Caco-2 (cell line): ENCODE results near the gene ACTA1. TPM values are rescaled to one million over a fixed set of nuclear protein-coding genes. Genes with fewer than 3 reads are reported as not detected.

Source experiments
- BruUV-seq: library from RNA; stranded (reverse); fragments of 400-500 nt; replicated peaks from 2 replicates; lab custom pipeline; 2021; lab: Mats Ljungman, UMichigan
- CTCF ChIA-PET: fragments of 300-600 bp; sonication (Branson Sonifier 250); formaldehyde crosslinking; loops from one replicate; lab custom pipeline; 2022; ENCODE audit warnings: antibody characterized with exemption; lab: Charles Lee
- POLR2A ChIA-PET: fragments of 300-600 bp; sonication (Branson Sonifier 250); formaldehyde crosslinking; loops from one replicate; lab custom pipeline; 2022; ENCODE audit warnings: antibody characterized with exemption; lab: Charles Lee
- DNase-seq, 2 experiments: peaks; one replicate each; pipeline versions ENCODE4 v3.0.0 to v3.0.0-alpha.2; 2020 to 2022
- H3K27me3 ChIP-seq: replicated peaks from 2 replicates; pipeline ENCODE4 v1.6.0; 2011; ENCODE audit warnings: low read length; ENCODE audit not compliant: control insufficient read depth, insufficient read depth
- H3K36me3 ChIP-seq: 2 replicates; pipeline ENCODE4 v1.5.1; 2011; ENCODE audit warnings: low read length; ENCODE audit not compliant: control insufficient read depth, insufficient read depth
- H3K4me1 ChIP-seq: fragments of 250-450 bp; sonication (Bioruptor Pico); 2 replicates; pipeline ENCODE4 v1.5.1; 2020; ENCODE audit warnings: mild to moderate bottlenecking
- H3K4me3 ChIP-seq: 2 replicates; pipeline ENCODE4 v1.5.1; 2011; ENCODE audit warnings: low read depth, mild to moderate bottlenecking, control low read depth, low read length
- H3K9me3 ChIP-seq: fragments of 250-450 bp; sonication (Bioruptor Pico); 2 replicates; pipeline ENCODE4 v1.5.1; 2020; ENCODE audit warnings: mild to moderate bottlenecking, moderate library complexity
- H3K27ac Mint-ChIP-seq: one replicate; pipeline ENCODE4 v1.8.0; 2022; ENCODE audit warnings: mixed read lengths; ENCODE audit not compliant: unreplicated experiment
- H3K27me3 Mint-ChIP-seq: one replicate; pipeline ENCODE4 v1.8.0; 2022; ENCODE audit warnings: mixed read lengths; ENCODE audit not compliant: insufficient read depth, unreplicated experiment
- H3K36me3 Mint-ChIP-seq: one replicate; pipeline ENCODE4 v1.8.0; 2022; ENCODE audit warnings: mild to moderate bottlenecking, mixed read lengths; ENCODE audit not compliant: insufficient read depth, unreplicated experiment
- H3K4me1 Mint-ChIP-seq: one replicate; pipeline ENCODE4 v1.8.0; 2022; ENCODE audit warnings: low read depth, mixed read lengths; ENCODE audit not compliant: unreplicated experiment
- H3K4me3 Mint-ChIP-seq: one replicate; pipeline ENCODE4 v1.8.0; 2022; ENCODE audit warnings: mild to moderate bottlenecking, moderate library complexity, mixed read lengths; ENCODE audit not compliant: unreplicated experiment
- H3K9me3 Mint-ChIP-seq: one replicate; pipeline ENCODE4 v1.8.0; 2022; ENCODE audit warnings: mixed read lengths; ENCODE audit not compliant: unreplicated experiment
- CTCF ChIP-seq, 2 experiments: fragments of 200-600 bp in 1 of 2; IDR thresholded peaks; 1 replicate in 1 of 2; 2 replicates in 1 of 2; pipeline versions ENCODE4 v1.5.1 to v1.8.0; 2011 to 2022; ENCODE audit warnings: antibody characterized with exemption in 1 of 2, control low read depth in 1 of 2, inconsistent platforms in 1 of 2, low read depth in 1 of 2, low read length in 1 of 2, mild to moderate bottlenecking in 1 of 2, moderate library complexity in 1 of 2; ENCODE audit not compliant: insufficient read depth in 1 of 2, severe bottlenecking in 1 of 2, unreplicated experiment in 1 of 2
- intact Hi-C: fragments of 100-400 bp; cut with micrococcal nuclease; formaldehyde crosslinking; loops from one replicate; pipeline ENCODE4 v1.10.0; 2022; ENCODE audit not compliant: unreplicated experiment
- total RNA-seq: library from RNA; stranded (reverse); gene quantifications from 2 replicates; pipeline ENCODE4 v1.2.3, GENCODE V29; 2022

The ACTA1 gene
- total RNA-seq, 1 experiment from 2014 or later: 5.1 TPM

DNA sequence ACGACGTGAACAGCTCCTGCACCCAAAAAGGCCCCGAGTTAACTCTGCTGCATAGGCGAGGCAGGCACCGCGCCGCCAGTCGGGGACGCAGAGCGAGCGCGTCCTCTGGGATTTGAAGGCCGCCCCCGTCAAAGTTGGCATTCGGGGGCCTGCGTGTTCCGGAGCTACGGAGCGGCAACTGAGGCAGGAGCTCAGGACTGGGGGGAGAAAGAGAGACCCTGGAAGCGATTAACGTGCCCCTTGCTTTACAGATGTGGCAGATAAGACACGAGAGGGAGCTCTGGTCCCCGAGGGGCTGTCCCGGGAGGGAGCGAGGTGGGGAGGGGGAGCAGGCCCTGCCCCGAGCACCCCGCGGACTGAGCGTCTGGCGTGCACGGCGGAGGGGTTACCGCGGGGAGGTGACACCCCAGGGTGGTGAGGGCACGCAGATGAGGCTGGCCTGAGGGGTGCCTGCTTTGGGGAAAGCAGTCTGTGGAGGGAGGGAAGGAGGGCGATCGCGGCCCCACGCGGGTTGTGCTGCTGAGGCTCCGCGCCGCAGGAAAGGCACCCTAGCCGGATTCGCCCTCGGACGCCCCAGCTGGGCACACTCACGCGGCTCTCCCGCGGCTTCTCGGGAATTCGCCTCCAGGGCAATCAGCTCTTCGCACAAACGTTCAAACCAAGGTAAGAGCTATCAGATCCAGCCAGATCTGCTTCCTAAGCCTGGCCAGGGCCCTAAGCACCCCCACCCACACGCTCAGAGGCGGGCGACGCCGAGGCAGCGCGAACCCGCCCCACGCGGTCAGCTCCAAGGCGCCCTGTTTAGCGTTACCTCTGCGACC lies 26.5 kb downstream of the ACTA1 start:
- Histone ChIP-seq H3K27me3 (no peaks in the 10 kb centered on the region), H3K9me3 (no peaks in the 10 kb centered on the region), H3K4me3 (no peak overlapping the region), H3K4me1 (peaks cover 15% of the 10 kb centered on the region), H3K36me3 (no peaks in the 10 kb centered on the region)
- H3K27me3 Mint-ChIP-seq: no peaks in the 10 kb centered on the region
- peaks cover 14% of the 10 kb centered on the region for H3K4me1 Mint-ChIP-seq
- no peak for TF ChIP-seq CTCF (IDR thresholded peaks at IDR 0.05; ENCODE audit: insufficient read depth in 1 of 2, low read depth in 1 of 2, low read length in 1 of 2, severe bottlenecking in 1 of 2, unreplicated experiment in 1 of 2)
- POLR2A ChIA-PET: no interaction called here
- H3K4me3 Mint-ChIP-seq: no peak overlapping the region
- H3K36me3 Mint-ChIP-seq: no peaks in the 10 kb centered on the region
- DNase-seq: no peak
- intact Hi-C loops: no loop called here
- CTCF ChIA-PET: interaction anchor here (1.4 kb wide), 1 partner anchor 13 kb away, joined by 4 read pairs; no protein-coding TSS in a partner anchor
- BruUV-seq: no TSS peak
- H3K27ac Mint-ChIP-seq: no peak overlapping the region
- H3K9me3 Mint-ChIP-seq: no peaks in the 10 kb centered on the region

- POLR2A ChIA-PET: no interaction called here
- no peak overlapping the region for H3K27ac Mint-ChIP-seq
- H3K4me3 Mint-ChIP-seq: no peak overlapping the region
- no peak overlapping the region for H3K4me3 ChIP-seq
- no peaks in the 10 kb centered on the region for H3K27me3 Mint-ChIP-seq
- no peak for DNase-seq
- intact Hi-C loops: no loop called here
- CTCF ChIA-PET: no interaction called here
- H3K9me3 Mint-ChIP-seq: no peaks in the 10 kb centered on the region
- no peaks in the 10 kb centered on the region for H3K27me3 ChIP-seq
- no peaks in the 10 kb centered on the region for H3K36me3 ChIP-seq
- H3K9me3 ChIP-seq: no peaks in the 10 kb centered on the region
- H3K4me1 Mint-ChIP-seq: peaks cover 14% of the 10 kb centered on the region
- peaks cover 15% of the 10 kb centered on the region for H3K4me1 ChIP-seq
- no peak for TF ChIP-seq CTCF (IDR thresholded peaks at IDR 0.05; ENCODE audit: insufficient read depth in 1 of 2, low read depth in 1 of 2, low read length in 1 of 2, severe bottlenecking in 1 of 2, unreplicated experiment in 1 of 2)
- BruUV-seq: no TSS peak
- H3K36me3 Mint-ChIP-seq: no peaks in the 10 kb centered on the region
Observed at GRCh38 chr1:229406798-229407197, 27.1 kb downstream of the ACTA1 start.

GRCh38 chr1:229403573-229403972 lies 30.3 kb downstream of the ACTA1 start:
- TF ChIP-seq CTCF (IDR thresholded peaks at IDR 0.05; ENCODE audit: insufficient read depth in 1 of 2, low read depth in 1 of 2, low read length in 1 of 2, severe bottlenecking in 1 of 2, unreplicated experiment in 1 of 2): peak in 1 of 2 experiments; percentile 14
- intact Hi-C loops: no loop called here
- BruUV-seq: no TSS peak
- ChIA-PET POLR2A (no interaction called here), CTCF (no interaction called here)
- Histone ChIP-seq H3K36me3 (no peaks in the 10 kb centered on the region), H3K4me1 (peaks cover 4% of the 10 kb centered on the region), H3K4me3 (no peak overlapping the region), H3K9me3 (no peaks in the 10 kb centered on the region), H3K27me3 (no peaks in the 10 kb centered on the region)
- no peaks in the 10 kb centered on the region for H3K9me3 Mint-ChIP-seq
- peaks cover 3% of the 10 kb centered on the region for H3K27me3 Mint-ChIP-seq
- no peak overlapping the region for H3K4me3 Mint-ChIP-seq
- H3K27ac Mint-ChIP-seq: no peak overlapping the region
- H3K36me3 Mint-ChIP-seq: no peaks in the 10 kb centered on the region
- DNase-seq: no peak
- peaks cover 2% of the 10 kb centered on the region for H3K4me1 Mint-ChIP-seq
